HG02763 (cell line): ENCODE data around the gene NCK2.
"Not testable (repeated sequence)": the region's sequence is repeated elsewhere in the genome, so short reads cannot be mapped to it uniquely, and the experiment has no call there.

Source experiments
- ATAC-seq: cut with Tn5 transposase; IDR thresholded peaks from one replicate; pipeline ENCODE4 v1.9.1; 2021; ENCODE audit warnings: mild to moderate bottlenecking, moderate library complexity; ENCODE audit not compliant: unreplicated experiment

NCK2 gene

DNA sequence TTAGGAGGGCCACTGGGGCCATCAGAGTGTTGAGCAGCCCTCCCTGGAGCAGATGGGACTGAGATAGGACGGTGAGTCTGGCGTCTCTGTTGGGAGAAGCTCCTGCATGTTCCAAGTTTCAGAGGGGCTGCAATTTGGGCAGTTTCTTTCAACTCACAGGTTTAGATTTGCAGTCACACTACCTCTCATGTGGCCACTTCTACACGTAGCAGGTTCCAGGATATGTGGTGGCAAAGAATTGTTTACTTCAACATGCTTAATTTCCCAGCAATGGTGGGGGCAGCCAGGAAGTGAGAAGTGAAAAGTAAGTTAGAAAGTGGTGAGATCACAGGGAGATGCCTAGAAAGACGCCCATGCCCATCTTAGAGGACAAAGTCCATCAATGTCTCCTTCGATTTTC, 9.3 kb downstream of the NCK2 start:
- ATAC-seq: peak; percentile 39

GRCh38 chr2:105754994-105755393, 10.3 kb downstream of the NCK2 start:
- ATAC-seq: no peak

- ATAC-seq: no peak
These were observed 11.2 kb downstream of the NCK2 start for GRCh38 chr2:105755895-105756294.

DNA sequence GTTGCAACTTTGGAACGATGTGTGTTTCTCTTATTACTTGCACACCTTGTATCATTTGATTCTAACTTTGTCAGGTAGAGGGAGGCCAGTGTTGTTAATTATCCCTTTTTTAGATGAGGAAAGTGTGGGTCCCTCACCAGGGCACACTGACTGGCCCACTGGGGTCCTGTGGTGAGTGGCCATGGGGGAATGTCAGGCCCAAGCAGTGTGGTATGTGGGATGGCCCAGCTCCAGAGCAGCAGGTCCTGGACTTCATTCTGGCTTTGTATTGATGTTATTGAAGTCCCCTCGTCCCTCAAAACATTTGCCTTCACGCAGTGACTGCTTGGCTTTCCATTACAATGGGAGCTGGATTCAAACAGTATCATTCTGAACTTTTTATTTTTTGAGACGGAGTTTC, 11.7 kb downstream of the NCK2 start:
- ATAC-seq: no peak

- ATAC-seq: not testable (repeated sequence)
These were observed 12.2 kb downstream of the NCK2 start for GRCh38 chr2:105756865-105757264.

DNA sequence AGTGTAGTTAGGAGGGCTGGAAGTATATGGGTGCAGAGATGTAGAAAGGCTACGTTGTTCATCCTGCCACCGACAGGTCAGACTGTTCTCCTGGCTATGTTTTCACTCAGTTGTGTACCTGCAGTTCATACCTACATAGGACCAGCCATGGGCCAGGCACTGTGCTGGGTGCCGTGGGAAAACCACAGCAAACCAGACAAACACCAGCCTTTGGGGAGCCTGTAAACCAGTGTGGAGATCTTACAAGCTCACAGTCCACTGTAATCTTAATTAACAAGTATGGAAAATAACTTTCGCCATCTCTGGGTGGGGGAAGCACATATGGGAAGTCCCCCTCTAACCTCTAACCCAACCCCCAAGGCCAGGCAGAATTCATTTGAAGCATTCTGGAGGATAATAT, 12.7 kb downstream of the NCK2 start:
- no peak for ATAC-seq

DNA sequence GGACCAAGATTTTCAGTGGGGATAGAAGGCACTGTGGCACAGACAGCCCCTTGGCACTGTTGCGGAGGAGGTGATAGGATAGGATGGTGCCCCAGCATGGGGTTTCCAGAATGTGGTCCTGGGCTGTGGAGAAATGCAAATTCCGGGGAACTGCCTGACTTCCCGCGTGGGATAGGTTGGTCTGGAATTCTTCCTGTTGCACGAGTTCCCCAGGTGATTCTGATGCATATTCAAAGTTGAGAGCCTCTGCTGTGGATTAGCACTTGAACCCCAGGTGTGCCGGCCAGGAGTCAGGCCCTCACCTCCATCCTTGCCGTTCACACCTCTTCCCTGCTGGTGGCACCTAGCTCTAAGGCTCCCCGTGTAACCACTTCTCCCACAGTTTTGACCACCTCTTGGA, 15.5 kb downstream of the NCK2 start:
- ATAC-seq: no peak

GRCh38 chr2:105760639-105761337, 16.1 kb downstream of the NCK2 start:
- no peak for ATAC-seq

- no peak for ATAC-seq
These were observed 17.3 kb downstream of the NCK2 start for GRCh38 chr2:105761931-105762515.

DNA sequence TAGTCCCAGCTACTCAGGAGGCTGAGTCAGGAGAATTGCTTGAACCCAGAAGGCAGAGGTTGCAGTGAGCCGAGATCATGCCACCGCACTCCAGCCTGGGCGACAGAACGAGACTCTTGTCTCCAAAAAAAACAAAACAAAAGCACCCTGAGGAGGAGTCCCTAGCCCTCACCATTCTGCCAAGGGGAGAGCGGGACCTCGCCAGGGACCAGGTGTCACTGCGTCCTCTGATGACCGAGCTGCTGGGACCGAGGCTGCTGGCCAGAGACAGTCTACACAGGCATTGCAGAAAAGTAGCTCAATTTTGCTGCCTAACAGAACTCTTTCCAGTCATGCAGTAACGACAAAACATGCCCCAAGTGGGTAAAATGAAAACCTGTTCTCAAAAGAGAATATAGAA, 18.4 kb downstream of the NCK2 start:
- no peak for ATAC-seq

- ATAC-seq: no peak
These were observed 19.3 kb downstream of the NCK2 start for GRCh38 chr2:105764059-105764458.

- no peak for ATAC-seq
These were observed 20.9 kb downstream of the NCK2 start for GRCh38 chr2:105765415-105766299.

DNA sequence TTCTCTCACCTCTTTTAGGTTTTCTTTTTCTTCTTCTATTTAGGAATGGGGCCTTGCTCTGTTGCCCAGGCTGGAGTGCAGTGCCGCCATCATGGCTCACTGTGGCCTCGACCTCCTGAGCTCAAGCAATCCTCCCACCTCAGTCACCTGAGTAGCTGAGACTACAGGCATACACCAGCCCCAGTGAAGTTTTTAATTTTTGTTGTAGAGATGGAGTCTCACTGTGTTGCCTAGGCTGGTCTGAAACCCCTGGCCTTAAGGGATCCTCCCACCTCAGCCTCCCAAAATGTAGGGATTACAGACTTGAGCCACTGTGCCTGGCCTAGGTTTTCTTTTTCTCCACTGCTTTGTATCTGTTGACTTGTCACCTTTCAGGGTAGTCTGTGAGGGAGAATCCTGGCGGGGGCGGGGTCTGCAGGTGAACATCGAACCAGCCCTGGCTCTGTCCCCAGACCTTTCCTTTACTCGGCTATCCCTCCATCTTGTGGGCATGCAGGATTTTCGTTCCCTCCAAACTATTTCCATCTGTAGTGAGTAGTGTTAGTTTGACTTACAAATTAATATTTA, 21.7 kb downstream of the NCK2 start:
- ATAC-seq: no peak

DNA sequence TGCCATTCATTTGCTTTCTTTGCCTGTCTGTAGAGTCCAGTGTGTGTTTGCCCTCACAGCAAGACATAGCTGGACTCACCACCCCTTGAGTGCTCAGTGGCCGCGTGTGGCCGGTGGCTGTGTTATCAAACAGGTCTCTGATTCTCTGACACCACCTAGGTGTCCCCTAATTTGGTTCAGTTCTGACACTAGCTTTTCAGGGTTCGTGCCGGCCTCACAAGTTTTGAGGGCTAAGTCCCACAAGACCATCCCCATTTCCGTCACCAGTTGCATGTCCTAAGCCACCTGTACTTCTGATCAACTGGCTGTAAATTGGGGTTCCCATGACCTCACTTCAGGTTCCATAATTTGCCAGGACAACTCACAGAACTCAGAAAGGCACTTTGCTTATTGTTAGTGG, 23.5 kb downstream of the NCK2 start:
- ATAC-seq: no peak

- ATAC-seq: no peak
These were observed 24.3 kb downstream of the NCK2 start for GRCh38 chr2:105768961-105769452.

- no peak for ATAC-seq
These were observed 24.8 kb downstream of the NCK2 start for GRCh38 chr2:105769504-105769903.

DNA sequence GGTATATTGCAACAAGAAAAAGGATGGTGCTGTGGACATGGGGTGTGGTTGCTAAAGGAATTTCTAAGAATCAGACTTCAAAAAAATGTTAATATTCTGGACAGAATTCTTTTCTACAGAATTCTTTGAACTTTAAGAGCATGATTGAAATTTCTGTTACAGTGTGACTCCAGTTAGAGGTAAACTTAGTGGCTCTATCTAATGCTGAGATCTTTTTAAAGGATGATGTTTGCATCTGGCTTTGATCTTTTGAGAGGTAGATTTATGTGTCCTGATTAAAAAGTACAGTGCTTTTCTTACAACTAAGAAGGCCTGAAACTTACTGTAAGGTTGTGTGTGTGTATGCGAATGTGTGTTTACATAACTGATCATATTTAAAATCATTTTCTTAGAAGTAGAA, 25.4 kb downstream of the NCK2 start:
- no peak for ATAC-seq

DNA sequence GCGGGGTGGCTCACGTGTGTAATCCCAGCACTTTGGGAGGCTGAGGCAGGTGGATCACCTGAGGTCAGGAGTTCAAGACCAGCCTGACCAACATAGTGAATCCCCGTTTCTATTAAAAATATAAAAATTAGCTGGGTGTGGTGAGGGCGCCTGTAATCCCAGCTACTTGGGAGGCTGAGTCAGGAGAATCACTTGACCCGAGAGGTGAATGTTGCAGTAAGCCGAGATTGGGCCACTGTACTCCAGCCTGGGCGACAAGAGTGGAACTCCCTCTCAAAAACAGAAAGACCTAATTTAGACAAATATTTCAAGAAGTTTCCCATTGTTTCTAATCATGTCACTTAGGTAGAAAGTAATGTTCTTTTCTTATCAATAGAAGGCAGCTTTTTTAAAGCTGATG, 26.6 kb downstream of the NCK2 start:
- not testable (repeated sequence) for ATAC-seq

GRCh38 chr2:105771836-105772235, 27.1 kb downstream of the NCK2 start:
- no peak for ATAC-seq

DNA sequence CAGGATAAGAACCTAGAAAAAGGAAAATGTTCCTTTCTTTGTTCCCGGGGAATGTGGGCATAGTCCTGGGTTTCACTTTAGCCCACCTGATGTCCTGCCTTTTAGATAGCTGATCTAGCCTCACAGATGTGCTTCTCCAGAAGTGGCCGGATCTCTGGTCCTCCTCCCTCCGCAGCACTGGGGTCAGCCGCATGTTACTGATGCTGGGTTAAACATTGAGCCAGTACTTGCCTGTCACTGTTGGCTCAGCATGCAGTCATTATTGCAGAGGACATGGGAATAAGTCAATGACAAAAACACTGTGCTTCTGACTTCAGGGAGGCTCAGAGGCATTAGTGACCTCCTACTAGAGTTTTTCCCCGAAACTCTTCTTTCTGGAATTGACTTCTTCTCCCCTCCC, 27.6 kb downstream of the NCK2 start:
- ATAC-seq: no peak

DNA sequence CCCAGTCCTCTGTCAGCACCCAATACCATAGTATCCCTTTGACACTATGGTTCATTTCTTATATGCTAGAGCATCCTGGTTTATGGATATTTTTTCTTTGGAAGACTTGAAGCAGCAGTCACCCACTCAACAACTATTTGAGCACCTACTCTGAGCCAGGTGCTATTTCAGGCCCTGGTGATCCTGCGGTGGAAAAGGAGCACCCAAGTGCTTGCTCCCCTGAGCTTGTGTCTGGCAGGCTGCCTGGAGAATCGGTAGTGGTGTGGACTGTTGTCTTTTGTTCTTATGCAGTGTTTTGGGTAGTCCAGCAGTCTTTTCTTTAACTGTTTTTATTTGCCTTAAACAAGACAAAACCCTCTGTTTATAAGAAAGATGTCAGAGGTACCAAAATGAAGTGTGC, 28.9 kb downstream of the NCK2 start:
- no peak for ATAC-seq
